ENCODE measurements around the gene DEPDC5. TPM values are rescaled to one million over a fixed set of nuclear protein-coding genes. Genes with fewer than 3 reads are reported as not detected.

The DEPDC5 gene
- total RNA-seq, 1 donor: 15.2 TPM

GRCh38 chr22:31833930-31834329 lies 80.1 kb downstream of the DEPDC5 start:
- Histone ChIP-seq H2AFZ (ENCODE audit: low read length) (no peak overlapping the region), H3K9me3 (ENCODE audit: low read depth, low read length) (no peaks in the 10 kb centered on the region), H3K27me3 (ENCODE audit: insufficient read depth, low read length) (no peaks in the 10 kb centered on the region), H3K79me2 (ENCODE audit: insufficient read depth, low read length) (no peaks in the 10 kb centered on the region), H3K4me3 (ENCODE audit: insufficient read depth, low read length) (no peak overlapping the region), H3K27ac (ENCODE audit: low read depth, low read length) (no peak overlapping the region), H3K4me1 (ENCODE audit: insufficient read depth, low read length) (peaks cover 17% of the 10 kb centered on the region), H3K4me2 (ENCODE audit: insufficient read depth, low read length) (no peak overlapping the region), H4K20me1 (ENCODE audit: insufficient read depth, low read length) (no peaks in the 10 kb centered on the region), H3K36me3 (ENCODE audit: insufficient read depth, low read length) (peaks cover 7% of the 10 kb centered on the region)
- DNase-seq (ENCODE audit: insufficient read length, low spot score, missing footprints): no peak
- TF ChIP-seq CTCF (IDR thresholded peaks at IDR 0.05; ENCODE audit: extremely low read depth, low read depth, low read length): no peak

- Histone ChIP-seq H2AFZ (ENCODE audit: low read length) (no peak overlapping the region), H3K27ac (ENCODE audit: low read depth, low read length) (no peak overlapping the region), H3K79me2 (ENCODE audit: insufficient read depth, low read length) (no peaks in the 10 kb centered on the region), H3K9me3 (ENCODE audit: low read depth, low read length) (no peaks in the 10 kb centered on the region), H3K27me3 (ENCODE audit: insufficient read depth, low read length) (no peaks in the 10 kb centered on the region), H3K4me1 (ENCODE audit: insufficient read depth, low read length) (no peaks in the 10 kb centered on the region), H3K4me3 (ENCODE audit: insufficient read depth, low read length) (no peak overlapping the region), H4K20me1 (ENCODE audit: insufficient read depth, low read length) (no peaks in the 10 kb centered on the region), H3K36me3 (ENCODE audit: insufficient read depth, low read length) (peaks cover 8% of the 10 kb centered on the region), H3K4me2 (ENCODE audit: insufficient read depth, low read length) (no peak overlapping the region)
- no peak for TF ChIP-seq CTCF (IDR thresholded peaks at IDR 0.05; ENCODE audit: extremely low read depth, low read depth, low read length)
- DNase-seq (ENCODE audit: insufficient read length, low spot score, missing footprints): no peak
Observed at GRCh38 chr22:31836010-31836409, 82.2 kb downstream of the DEPDC5 start.

- no peak overlapping the region for H3K4me2 ChIP-seq (ENCODE audit: insufficient read depth, low read length)
- no peak for DNase-seq (ENCODE audit: insufficient read length, low spot score, missing footprints)
Observed at GRCh38 chr22:31838917-31839316, 85.1 kb downstream of the DEPDC5 start.

GRCh38 chr22:31839986-31840385 lies 86.2 kb downstream of the DEPDC5 start:
- H3K27ac ChIP-seq (ENCODE audit: low read depth, low read length): no peak overlapping the region
- no peaks in the 10 kb centered on the region for H3K9me3 ChIP-seq (ENCODE audit: low read depth, low read length)
- no peak for TF ChIP-seq CTCF (IDR thresholded peaks at IDR 0.05; ENCODE audit: extremely low read depth, low read depth, low read length)
- H3K4me3 ChIP-seq (ENCODE audit: insufficient read depth, low read length): no peak overlapping the region
- H3K4me2 ChIP-seq (ENCODE audit: insufficient read depth, low read length): no peak overlapping the region
- H3K79me2 ChIP-seq (ENCODE audit: insufficient read depth, low read length): no peaks in the 10 kb centered on the region
- H3K27me3 ChIP-seq (ENCODE audit: insufficient read depth, low read length): no peaks in the 10 kb centered on the region
- H3K36me3 ChIP-seq (ENCODE audit: insufficient read depth, low read length): peaks cover 15% of the 10 kb centered on the region
- H3K4me1 ChIP-seq (ENCODE audit: insufficient read depth, low read length): no peaks in the 10 kb centered on the region
- no peak overlapping the region for H2AFZ ChIP-seq (ENCODE audit: low read length)
- H4K20me1 ChIP-seq (ENCODE audit: insufficient read depth, low read length): no peaks in the 10 kb centered on the region
- no peak for DNase-seq (ENCODE audit: insufficient read length, low spot score, missing footprints)

More at GRCh38 chr22:31838917-31839316, 85.1 kb downstream of the DEPDC5 start:
- no peaks in the 10 kb centered on the region for H3K9me3 ChIP-seq (ENCODE audit: low read depth, low read length)
- no peaks in the 10 kb centered on the region for H4K20me1 ChIP-seq (ENCODE audit: insufficient read depth, low read length)
- H3K4me1 ChIP-seq (ENCODE audit: insufficient read depth, low read length): no peaks in the 10 kb centered on the region
- no peaks in the 10 kb centered on the region for H3K27me3 ChIP-seq (ENCODE audit: insufficient read depth, low read length)
- H3K4me3 ChIP-seq (ENCODE audit: insufficient read depth, low read length): no peak overlapping the region
- H3K79me2 ChIP-seq (ENCODE audit: insufficient read depth, low read length): no peaks in the 10 kb centered on the region
- peaks cover 8% of the 10 kb centered on the region for H3K36me3 ChIP-seq (ENCODE audit: insufficient read depth, low read length)
- no peak overlapping the region for H2AFZ ChIP-seq (ENCODE audit: low read length)
- no peak overlapping the region for H3K27ac ChIP-seq (ENCODE audit: low read depth, low read length)
- no peak for TF ChIP-seq CTCF (IDR thresholded peaks at IDR 0.05; ENCODE audit: extremely low read depth, low read depth, low read length)

Measured in osteoblast (primary cell).